HG02884 (cell line): Measurements from ENCODE around the gene TK1.

Experiments used
- ATAC-seq: cut with Tn5 transposase; IDR thresholded peaks from one replicate; pipeline ENCODE4 v1.9.1; 2021; ENCODE audit warnings: mild to moderate bottlenecking, moderate library complexity; ENCODE audit not compliant: unreplicated experiment

Gene TK1

GRCh38 chr17:78223061-78223460 lies 36.2 kb upstream of the TK1 start:
- no peak for ATAC-seq

- ATAC-seq: no peak
Observed at GRCh38 chr17:78219396-78220150, 32.7 kb upstream of the TK1 start.

GRCh38 chr17:78214706-78215061 lies 27.8 kb upstream of the TK1 start:
- ATAC-seq: no peak

GRCh38 chr17:78214016-78214705 lies 27.3 kb upstream of the TK1 start, which contains the start of gene BIRC5:
TSS of gene BIRC5 (plus strand) at chr17:78214253. CDS start at chr17:78214317, 64 bp downstream.
- ATAC-seq: peak; percentile 80

GRCh38 chr17:78211032-78211431 lies 24.2 kb upstream of the TK1 start:
- ATAC-seq: no peak

GRCh38 chr17:78210111-78210510 lies 23.3 kb upstream of the TK1 start:
- ATAC-seq: no peak

- ATAC-seq: no peak
Observed at GRCh38 chr17:78208486-78208885, 21.6 kb upstream of the TK1 start.

GRCh38 chr17:78206298-78206697 lies 19.4 kb upstream of the TK1 start:
- ATAC-seq: no peak

- ATAC-seq: no peak
Observed at GRCh38 chr17:78205124-78205775, 18.4 kb upstream of the TK1 start.

- ATAC-seq: no peak
Observed at GRCh38 chr17:78204387-78205123, 17.7 kb upstream of the TK1 start.

- ATAC-seq: no peak
Observed at GRCh38 chr17:78202666-78203065, 15.8 kb upstream of the TK1 start.

- ATAC-seq: no peak
Observed at GRCh38 chr17:78200451-78200850, 13.6 kb upstream of the TK1 start.

GRCh38 chr17:78197147-78197832 lies 10.4 kb upstream of the TK1 start:
- no peak for ATAC-seq

- no peak for ATAC-seq
Observed at GRCh38 chr17:78196716-78197115, 9.9 kb upstream of the TK1 start.

GRCh38 chr17:78185981-78186691 lies 716 bp downstream of the TK1 start:
- ATAC-seq: no peak

GRCh38 chr17:78184868-78185267 lies 2.0 kb downstream of the TK1 start:
- no peak for ATAC-seq

GRCh38 chr17:78184351-78184750 lies 2.5 kb downstream of the TK1 start:
- ATAC-seq: no peak

- no peak for ATAC-seq
Observed at GRCh38 chr17:78183916-78184315, 2.9 kb downstream of the TK1 start.

GRCh38 chr17:78182504-78182903 lies 4.3 kb downstream of the TK1 start:
- ATAC-seq: no peak

- ATAC-seq: no peak
Observed at GRCh38 chr17:78180508-78180907, 6.3 kb downstream of the TK1 start.
